WTC11 (cell line): ENCODE measurements around the gene CPD. TPM values are rescaled to one million over a fixed set of nuclear protein-coding genes. Genes with fewer than 3 reads are reported as not detected.

ENCODE experiments used
- ATAC-seq: fragments of 200-7000 bp; cut with Tn5 transposase; 2 replicates; pipeline ENCODE4 v1.10.0; 2021; ENCODE audit warnings: mild to moderate bottlenecking, moderate library complexity
- CTCF ChIA-PET: fragments of 300-600 bp; sonication (Branson Sonifier 250); formaldehyde crosslinking; loops from one replicate; lab custom pipeline; 2021; ENCODE audit warnings: antibody characterized with exemption; lab: Charles Lee
- POLR2A ChIA-PET: fragments of 350-600 bp; sonication (Branson Sonifier 250); formaldehyde crosslinking; loops from one replicate; lab custom pipeline; 2021; ENCODE audit warnings: antibody characterized with exemption; lab: Charles Lee
- DNase-seq: peaks from one replicate; pipeline ENCODE4 v3.0.0; 2021; ENCODE audit warnings: low spot score
- H3K27ac Mint-ChIP-seq: 2 replicates; pipeline ENCODE4 v1.8.0; 2021; ENCODE audit warnings: mixed read lengths
- H3K27me3 Mint-ChIP-seq: 2 replicates; pipeline ENCODE4 v1.8.0; 2021; ENCODE audit warnings: low read depth, mild to moderate bottlenecking, moderate library complexity, mixed read lengths
- H3K36me3 Mint-ChIP-seq: 2 replicates; pipeline ENCODE4 v1.8.0; 2021; ENCODE audit warnings: mixed read lengths
- H3K4me1 Mint-ChIP-seq: 2 replicates; pipeline ENCODE4 v1.8.0; 2022; ENCODE audit warnings: mixed read lengths
- H3K4me3 Mint-ChIP-seq: 2 replicates; pipeline ENCODE4 v1.8.0; 2021; ENCODE audit warnings: mild to moderate bottlenecking, moderate library complexity, mixed read lengths
- H3K9me3 Mint-ChIP-seq: 2 replicates; pipeline ENCODE4 v1.8.0; 2021; ENCODE audit warnings: mixed read lengths
- AR ChIP-seq: fragments of 250-450 bp; sonication (Bioruptor Pico); IDR thresholded peaks from 2 replicates; pipeline ENCODE4 v1.9.0; 2021; ENCODE audit warnings: mild to moderate bottlenecking
- ATF2 ChIP-seq: sonication (generic); formaldehyde crosslinking; IDR thresholded peaks from 2 replicates; pipeline ENCODE4 v1.8.1; 2022; ENCODE audit warnings: low read depth, missing genetic modification reagents, borderline replicate concordance
- CREB1 ChIP-seq: sonication (generic); formaldehyde crosslinking; IDR thresholded peaks from 2 replicates; pipeline ENCODE4 v1.8.0; 2023; ENCODE audit warnings: mild to moderate bottlenecking, missing genetic modification reagents
- E2F1 ChIP-seq: sonication (generic); formaldehyde crosslinking; IDR thresholded peaks from 2 replicates; pipeline ENCODE4 v1.8.0; 2022; ENCODE audit warnings: mild to moderate bottlenecking, missing genetic modification reagents
- FOXK1 ChIP-seq: sonication (generic); formaldehyde crosslinking; IDR thresholded peaks from 2 replicates; pipeline ENCODE4 v1.8.0; 2022; ENCODE audit warnings: mild to moderate bottlenecking, moderate library complexity, missing genetic modification reagents
- IRF2 ChIP-seq: sonication (generic); formaldehyde crosslinking; IDR thresholded peaks from 2 replicates; pipeline ENCODE4 v1.8.0; 2022; ENCODE audit warnings: low read depth, missing genetic modification reagents, borderline replicate concordance
- JAZF1 ChIP-seq: fragments of 250-450 bp; sonication (Bioruptor Pico); IDR thresholded peaks from 2 replicates; pipeline ENCODE4 v1.9.0; 2021; ENCODE audit warnings: moderate library complexity, mild to moderate bottlenecking, inconsistent platforms
- JUN ChIP-seq: sonication (generic); formaldehyde crosslinking; IDR thresholded peaks from 2 replicates; pipeline ENCODE4 v1.8.0; 2023; ENCODE audit warnings: mild to moderate bottlenecking, missing genetic modification reagents
- MLX ChIP-seq: sonication (generic); formaldehyde crosslinking; IDR thresholded peaks from 2 replicates; pipeline ENCODE4 v1.8.1; 2023; ENCODE audit warnings: mild to moderate bottlenecking, missing genetic modification reagents, moderate library complexity
- NFE2L1 ChIP-seq: sonication (generic); formaldehyde crosslinking; IDR thresholded peaks from 2 replicates; pipeline ENCODE4 v1.8.1; 2023; ENCODE audit warnings: missing genetic modification reagents
- NR2C2 ChIP-seq: sonication (generic); formaldehyde crosslinking; IDR thresholded peaks from 2 replicates; pipeline ENCODE4 v1.8.0; 2022; ENCODE audit warnings: mild to moderate bottlenecking, missing genetic modification reagents
- TCF7 ChIP-seq: sonication (generic); formaldehyde crosslinking; IDR thresholded peaks from 2 replicates; pipeline ENCODE4 v1.8.0; 2022; ENCODE audit warnings: mild to moderate bottlenecking, low read depth, missing genetic modification reagents, moderate library complexity
- USF2 ChIP-seq: sonication (generic); formaldehyde crosslinking; IDR thresholded peaks from 2 replicates; pipeline ENCODE4 v1.8.1; 2023; ENCODE audit warnings: mild to moderate bottlenecking, missing genetic modification reagents, moderate library complexity
- ZBTB21 ChIP-seq: sonication (generic); formaldehyde crosslinking; IDR thresholded peaks from 2 replicates; pipeline ENCODE4 v1.8.1; 2023; ENCODE audit warnings: mild to moderate bottlenecking, missing genetic modification reagents, borderline replicate concordance
- ZNF671 ChIP-seq: fragments of 250-450 bp; sonication (Bioruptor Pico); IDR thresholded peaks from 2 replicates; pipeline ENCODE4 v1.8.0; 2021; ENCODE audit warnings: mild to moderate bottlenecking
- total RNA-seq: library from RNA; stranded (reverse); gene quantifications from 3 replicates; pipeline ENCODE4 v1.2.3, GENCODE V29; 2021
- TF ChIP-seq, protein P1 (sequence below): fragments of 250-450 bp; sonication (Bioruptor Pico); conservative IDR thresholded peaks from 2 replicates; pipeline ENCODE4 v1.9.0; 2021; ENCODE audit warnings: mild to moderate bottlenecking
- TF ChIP-seq, protein P2 (sequence below): fragments of 250-450 bp; sonication (Bioruptor Pico); IDR thresholded peaks from 2 replicates; pipeline ENCODE4 v1.9.0; 2021; ENCODE audit warnings: mild to moderate bottlenecking, borderline replicate concordance
- TF ChIP-seq, protein P3 (sequence below): sonication (generic); formaldehyde crosslinking; IDR thresholded peaks from 2 replicates; pipeline ENCODE4 v1.8.0; 2022; ENCODE audit warnings: missing genetic modification reagents

The CPD gene
- total RNA-seq, 1 experiment from 2014 or later: 36.1 TPM

- ChIA-PET POLR2A (no interaction called here), CTCF (no interaction called here)
- H3K9me3 Mint-ChIP-seq: no peaks in the 10 kb centered on the region; the same call in 1 of the 2 replicates
- ATAC-seq (no peak), DNase-seq (no peak)
- no peaks in the 10 kb centered on the region for H3K4me1 Mint-ChIP-seq
- TF ChIP-seq AR (CRISPR knock-in tag) (no peak), TCF7 (CRISPR knock-in tag) (no peak), IRF2 (CRISPR knock-in tag) (no peak), NFE2L1 (CRISPR knock-in tag) (no peak), ZBTB21 (CRISPR knock-in tag) (no peak), MLX (no peak)
- TF ChIP-seq, protein P1, sequence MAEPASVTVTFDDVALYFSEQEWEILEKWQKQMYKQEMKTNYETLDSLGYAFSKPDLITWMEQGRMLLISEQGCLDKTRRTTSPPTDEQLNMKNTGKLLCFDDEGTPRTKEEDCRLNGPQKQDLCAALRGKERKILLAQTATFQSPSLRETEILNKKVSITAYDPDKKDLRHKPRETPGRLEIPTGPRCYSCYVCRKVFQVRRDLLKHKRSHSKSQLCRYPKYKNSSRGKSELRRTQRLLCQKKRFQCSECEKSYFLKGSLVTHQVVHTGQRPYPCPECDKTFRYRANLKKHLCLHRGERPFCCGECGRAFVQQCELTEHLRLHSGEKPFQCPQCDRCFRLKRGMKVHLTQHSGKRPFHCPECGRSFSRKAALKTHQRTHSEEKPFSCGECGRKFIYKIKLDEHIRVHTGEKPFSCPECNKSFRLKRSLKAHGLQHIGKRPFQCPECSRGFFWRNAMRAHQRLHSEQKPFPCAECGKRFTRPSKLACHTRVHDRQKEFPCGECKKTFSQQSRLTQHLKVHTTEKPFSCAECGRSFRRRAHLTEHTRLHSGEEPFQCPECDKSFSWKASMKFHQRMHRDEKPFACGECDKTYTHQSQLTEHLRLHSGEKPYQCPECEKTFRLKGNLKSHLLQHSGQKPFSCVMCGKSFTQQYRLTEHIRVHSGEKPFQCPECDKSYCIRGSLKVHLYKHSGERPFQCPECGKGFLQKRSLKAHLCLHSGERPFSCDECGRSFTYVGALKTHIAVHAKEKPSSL (CRISPR knock-in tag): no peak
- TF ChIP-seq, protein P2, sequence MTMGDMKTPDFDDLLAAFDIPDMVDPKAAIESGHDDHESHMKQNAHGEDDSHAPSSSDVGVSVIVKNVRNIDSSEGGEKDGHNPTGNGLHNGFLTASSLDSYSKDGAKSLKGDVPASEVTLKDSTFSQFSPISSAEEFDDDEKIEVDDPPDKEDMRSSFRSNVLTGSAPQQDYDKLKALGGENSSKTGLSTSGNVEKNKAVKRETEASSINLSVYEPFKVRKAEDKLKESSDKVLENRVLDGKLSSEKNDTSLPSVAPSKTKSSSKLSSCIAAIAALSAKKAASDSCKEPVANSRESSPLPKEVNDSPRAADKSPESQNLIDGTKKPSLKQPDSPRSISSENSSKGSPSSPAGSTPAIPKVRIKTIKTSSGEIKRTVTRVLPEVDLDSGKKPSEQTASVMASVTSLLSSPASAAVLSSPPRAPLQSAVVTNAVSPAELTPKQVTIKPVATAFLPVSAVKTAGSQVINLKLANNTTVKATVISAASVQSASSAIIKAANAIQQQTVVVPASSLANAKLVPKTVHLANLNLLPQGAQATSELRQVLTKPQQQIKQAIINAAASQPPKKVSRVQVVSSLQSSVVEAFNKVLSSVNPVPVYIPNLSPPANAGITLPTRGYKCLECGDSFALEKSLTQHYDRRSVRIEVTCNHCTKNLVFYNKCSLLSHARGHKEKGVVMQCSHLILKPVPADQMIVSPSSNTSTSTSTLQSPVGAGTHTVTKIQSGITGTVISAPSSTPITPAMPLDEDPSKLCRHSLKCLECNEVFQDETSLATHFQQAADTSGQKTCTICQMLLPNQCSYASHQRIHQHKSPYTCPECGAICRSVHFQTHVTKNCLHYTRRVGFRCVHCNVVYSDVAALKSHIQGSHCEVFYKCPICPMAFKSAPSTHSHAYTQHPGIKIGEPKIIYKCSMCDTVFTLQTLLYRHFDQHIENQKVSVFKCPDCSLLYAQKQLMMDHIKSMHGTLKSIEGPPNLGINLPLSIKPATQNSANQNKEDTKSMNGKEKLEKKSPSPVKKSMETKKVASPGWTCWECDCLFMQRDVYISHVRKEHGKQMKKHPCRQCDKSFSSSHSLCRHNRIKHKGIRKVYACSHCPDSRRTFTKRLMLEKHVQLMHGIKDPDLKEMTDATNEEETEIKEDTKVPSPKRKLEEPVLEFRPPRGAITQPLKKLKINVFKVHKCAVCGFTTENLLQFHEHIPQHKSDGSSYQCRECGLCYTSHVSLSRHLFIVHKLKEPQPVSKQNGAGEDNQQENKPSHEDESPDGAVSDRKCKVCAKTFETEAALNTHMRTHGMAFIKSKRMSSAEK: no peak
- TF ChIP-seq, protein P3, sequence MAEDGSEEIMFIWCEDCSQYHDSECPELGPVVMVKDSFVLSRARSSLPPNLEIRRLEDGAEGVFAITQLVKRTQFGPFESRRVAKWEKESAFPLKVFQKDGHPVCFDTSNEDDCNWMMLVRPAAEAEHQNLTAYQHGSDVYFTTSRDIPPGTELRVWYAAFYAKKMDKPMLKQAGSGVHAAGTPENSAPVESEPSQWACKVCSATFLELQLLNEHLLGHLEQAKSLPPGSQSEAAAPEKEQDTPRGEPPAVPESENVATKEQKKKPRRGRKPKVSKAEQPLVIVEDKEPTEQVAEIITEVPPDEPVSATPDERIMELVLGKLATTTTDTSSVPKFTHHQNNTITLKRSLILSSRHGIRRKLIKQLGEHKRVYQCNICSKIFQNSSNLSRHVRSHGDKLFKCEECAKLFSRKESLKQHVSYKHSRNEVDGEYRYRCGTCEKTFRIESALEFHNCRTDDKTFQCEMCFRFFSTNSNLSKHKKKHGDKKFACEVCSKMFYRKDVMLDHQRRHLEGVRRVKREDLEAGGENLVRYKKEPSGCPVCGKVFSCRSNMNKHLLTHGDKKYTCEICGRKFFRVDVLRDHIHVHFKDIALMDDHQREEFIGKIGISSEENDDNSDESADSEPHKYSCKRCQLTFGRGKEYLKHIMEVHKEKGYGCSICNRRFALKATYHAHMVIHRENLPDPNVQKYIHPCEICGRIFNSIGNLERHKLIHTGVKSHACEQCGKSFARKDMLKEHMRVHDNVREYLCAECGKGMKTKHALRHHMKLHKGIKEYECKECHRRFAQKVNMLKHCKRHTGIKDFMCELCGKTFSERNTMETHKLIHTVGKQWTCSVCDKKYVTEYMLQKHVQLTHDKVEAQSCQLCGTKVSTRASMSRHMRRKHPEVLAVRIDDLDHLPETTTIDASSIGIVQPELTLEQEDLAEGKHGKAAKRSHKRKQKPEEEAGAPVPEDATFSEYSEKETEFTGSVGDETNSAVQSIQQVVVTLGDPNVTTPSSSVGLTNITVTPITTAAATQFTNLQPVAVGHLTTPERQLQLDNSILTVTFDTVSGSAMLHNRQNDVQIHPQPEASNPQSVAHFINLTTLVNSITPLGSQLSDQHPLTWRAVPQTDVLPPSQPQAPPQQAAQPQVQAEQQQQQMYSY: no peak
- H3K36me3 Mint-ChIP-seq: no peaks in the 10 kb centered on the region
- H3K27me3 Mint-ChIP-seq: peaks cover 26% of the 10 kb centered on the region
- H3K27ac Mint-ChIP-seq: no peak overlapping the region
- no peak overlapping the region for H3K4me3 Mint-ChIP-seq
Measured at GRCh38 chr17:30347488-30347887, 31.2 kb upstream of the CPD start.

DNA sequence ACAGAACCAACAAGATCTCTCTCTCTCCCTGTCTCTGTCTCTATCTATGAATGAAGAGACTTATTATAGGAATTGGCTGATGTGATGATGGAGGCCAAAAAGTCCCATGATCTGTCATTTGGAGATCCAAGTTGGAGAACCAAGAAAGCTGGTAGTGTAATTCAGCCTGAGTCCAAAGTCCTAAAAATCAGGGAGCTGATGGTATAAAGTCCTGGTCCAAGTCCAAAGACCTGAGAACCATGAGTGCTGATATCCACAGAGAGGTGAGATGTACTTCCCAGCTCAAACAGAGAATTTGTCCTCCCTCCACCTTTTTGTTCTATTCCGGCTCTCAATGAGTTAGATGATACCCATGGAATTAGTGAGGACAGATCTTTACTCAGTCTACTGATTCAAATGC, 29.5 kb upstream of the CPD start:
- no peaks in the 10 kb centered on the region; the same call in 1 of the 2 replicates for H3K9me3 Mint-ChIP-seq
- peaks cover 13% of the 10 kb centered on the region for H3K27me3 Mint-ChIP-seq
- H3K27ac Mint-ChIP-seq: no peak overlapping the region
- ChIA-PET POLR2A (no interaction called here), CTCF (interaction anchor here (0.9 kb wide), 1 partner anchor 9 kb away, joined by 4 read pairs; no protein-coding TSS in a partner anchor)
- ATAC-seq (no peak), DNase-seq (no peak)
- H3K36me3 Mint-ChIP-seq: no peaks in the 10 kb centered on the region
- no peak overlapping the region for H3K4me3 Mint-ChIP-seq
- no peaks in the 10 kb centered on the region for H3K4me1 Mint-ChIP-seq
- TF ChIP-seq ATF2 (CRISPR knock-in tag) (no peak), JUN (CRISPR knock-in tag) (no peak), JAZF1 (CRISPR knock-in tag) (no peak), FOXK1 (no peak), E2F1 (CRISPR knock-in tag) (no peak), USF2 (CRISPR knock-in tag) (no peak), CREB1 (CRISPR knock-in tag) (no peak), NR2C2 (no peak), ZNF671 (CRISPR knock-in tag) (no peak)
